ENCODE results near the gene PTGR3. TPM values are rescaled to one million over a fixed set of nuclear protein-coding genes. Genes with fewer than 3 reads are reported as not detected.

The PTGR3 gene
- total RNA-seq, 1 experiment from 2014 or later = 13.8 TPM

DNA sequence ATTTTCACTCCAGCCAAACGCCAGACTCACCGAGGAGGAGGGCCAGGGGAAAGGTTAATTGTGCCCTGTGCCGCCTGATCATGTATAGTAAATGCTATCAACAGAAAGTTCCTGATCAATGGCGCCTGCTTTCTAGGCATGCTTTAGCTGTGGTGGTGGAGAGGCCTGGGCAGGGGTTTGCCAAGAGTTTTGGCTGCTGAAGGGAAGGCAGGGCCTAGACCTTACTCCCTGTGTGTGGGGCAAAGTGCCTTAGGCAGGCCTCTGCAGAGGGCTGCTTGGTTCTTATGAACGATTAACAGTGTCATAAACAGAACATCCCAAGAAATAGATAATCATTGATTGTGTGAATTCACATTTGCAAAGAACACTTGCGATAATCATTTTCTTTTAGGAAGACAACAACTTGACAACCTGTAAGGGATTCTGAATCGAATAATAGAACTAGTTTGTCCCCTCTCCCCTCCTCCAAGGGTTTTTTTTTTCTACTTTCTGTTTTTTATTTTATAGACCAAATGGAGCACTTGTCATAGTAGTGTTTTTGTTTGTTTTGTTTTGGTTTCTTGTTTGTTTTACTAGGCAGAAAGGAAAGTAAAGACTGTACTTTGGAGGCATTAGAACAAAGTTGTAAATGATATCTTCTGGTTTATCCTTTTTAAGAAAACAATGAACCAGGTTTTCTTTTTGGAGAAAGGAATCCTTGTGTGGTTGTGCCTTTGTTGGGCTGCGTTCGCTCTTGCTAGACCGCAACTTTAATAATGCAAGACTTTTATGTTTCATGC, 8.2 kb upstream of the PTGR3 start:
- H3K4me1 Mint-ChIP-seq = peaks cover 27% of the 10 kb centered on the region
- CTCF ChIA-PET = no interaction called here
- no peak overlapping the region for H3K4me3 Mint-ChIP-seq
- DNase-seq (ENCODE audit: low spot score) (no peak), ATAC-seq (no peak)
- no peaks in the 10 kb centered on the region for H3K9me3 Mint-ChIP-seq
- TF ChIP-seq ZBTB21 (CRISPR knock-in tag; IDR thresholded peaks at IDR 0.05; ENCODE audit: borderline replicate concordance) = no peak
- TF ChIP-seq, protein P1, sequence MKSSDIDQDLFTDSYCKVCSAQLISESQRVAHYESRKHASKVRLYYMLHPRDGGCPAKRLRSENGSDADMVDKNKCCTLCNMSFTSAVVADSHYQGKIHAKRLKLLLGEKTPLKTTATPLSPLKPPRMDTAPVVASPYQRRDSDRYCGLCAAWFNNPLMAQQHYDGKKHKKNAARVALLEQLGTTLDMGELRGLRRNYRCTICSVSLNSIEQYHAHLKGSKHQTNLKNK (CRISPR knock-in tag; IDR thresholded peaks at IDR 0.05) = no peak
- no peak for TF ChIP-seq TP53 (CRISPR knock-in tag; IDR thresholded peaks at IDR 0.05)
- no peak for TF ChIP-seq RELA (CRISPR knock-in tag; IDR thresholded peaks at IDR 0.05; ENCODE audit: borderline replicate concordance)
- TF ChIP-seq NR1H2 (CRISPR knock-in tag; IDR thresholded peaks at IDR 0.05) = no peak
- TF ChIP-seq, protein P2, sequence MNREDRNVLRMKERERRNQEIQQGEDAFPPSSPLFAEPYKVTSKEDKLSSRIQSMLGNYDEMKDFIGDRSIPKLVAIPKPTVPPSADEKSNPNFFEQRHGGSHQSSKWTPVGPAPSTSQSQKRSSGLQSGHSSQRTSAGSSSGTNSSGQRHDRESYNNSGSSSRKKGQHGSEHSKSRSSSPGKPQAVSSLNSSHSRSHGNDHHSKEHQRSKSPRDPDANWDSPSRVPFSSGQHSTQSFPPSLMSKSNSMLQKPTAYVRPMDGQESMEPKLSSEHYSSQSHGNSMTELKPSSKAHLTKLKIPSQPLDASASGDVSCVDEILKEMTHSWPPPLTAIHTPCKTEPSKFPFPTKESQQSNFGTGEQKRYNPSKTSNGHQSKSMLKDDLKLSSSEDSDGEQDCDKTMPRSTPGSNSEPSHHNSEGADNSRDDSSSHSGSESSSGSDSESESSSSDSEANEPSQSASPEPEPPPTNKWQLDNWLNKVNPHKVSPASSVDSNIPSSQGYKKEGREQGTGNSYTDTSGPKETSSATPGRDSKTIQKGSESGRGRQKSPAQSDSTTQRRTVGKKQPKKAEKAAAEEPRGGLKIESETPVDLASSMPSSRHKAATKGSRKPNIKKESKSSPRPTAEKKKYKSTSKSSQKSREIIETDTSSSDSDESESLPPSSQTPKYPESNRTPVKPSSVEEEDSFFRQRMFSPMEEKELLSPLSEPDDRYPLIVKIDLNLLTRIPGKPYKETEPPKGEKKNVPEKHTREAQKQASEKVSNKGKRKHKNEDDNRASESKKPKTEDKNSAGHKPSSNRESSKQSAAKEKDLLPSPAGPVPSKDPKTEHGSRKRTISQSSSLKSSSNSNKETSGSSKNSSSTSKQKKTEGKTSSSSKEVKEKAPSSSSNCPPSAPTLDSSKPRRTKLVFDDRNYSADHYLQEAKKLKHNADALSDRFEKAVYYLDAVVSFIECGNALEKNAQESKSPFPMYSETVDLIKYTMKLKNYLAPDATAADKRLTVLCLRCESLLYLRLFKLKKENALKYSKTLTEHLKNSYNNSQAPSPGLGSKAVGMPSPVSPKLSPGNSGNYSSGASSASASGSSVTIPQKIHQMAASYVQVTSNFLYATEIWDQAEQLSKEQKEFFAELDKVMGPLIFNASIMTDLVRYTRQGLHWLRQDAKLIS (CRISPR knock-in tag; IDR thresholded peaks at IDR 0.05; ENCODE audit: borderline replicate concordance) = no peak
- TF ChIP-seq, protein P3, sequence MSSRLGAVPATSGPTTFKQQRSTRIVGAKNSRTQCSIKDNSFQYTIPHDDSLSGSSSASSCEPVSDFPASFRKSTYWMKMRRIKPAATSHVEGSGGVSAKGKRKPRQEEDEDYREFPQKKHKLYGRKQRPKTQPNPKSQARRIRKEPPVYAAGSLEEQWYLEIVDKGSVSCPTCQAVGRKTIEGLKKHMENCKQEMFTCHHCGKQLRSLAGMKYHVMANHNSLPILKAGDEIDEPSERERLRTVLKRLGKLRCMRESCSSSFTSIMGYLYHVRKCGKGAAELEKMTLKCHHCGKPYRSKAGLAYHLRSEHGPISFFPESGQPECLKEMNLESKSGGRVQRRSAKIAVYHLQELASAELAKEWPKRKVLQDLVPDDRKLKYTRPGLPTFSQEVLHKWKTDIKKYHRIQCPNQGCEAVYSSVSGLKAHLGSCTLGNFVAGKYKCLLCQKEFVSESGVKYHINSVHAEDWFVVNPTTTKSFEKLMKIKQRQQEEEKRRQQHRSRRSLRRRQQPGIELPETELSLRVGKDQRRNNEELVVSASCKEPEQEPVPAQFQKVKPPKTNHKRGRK (CRISPR knock-in tag; IDR thresholded peaks at IDR 0.05; ENCODE audit: borderline replicate concordance) = no peak
- no peak for TF ChIP-seq ZNF423 (CRISPR knock-in tag; IDR thresholded peaks at IDR 0.05)
- peaks cover 25% of the 10 kb centered on the region for H3K27me3 Mint-ChIP-seq (ENCODE audit: low read depth)
- POLR2A ChIA-PET = no interaction called here
- H3K36me3 Mint-ChIP-seq = no peaks in the 10 kb centered on the region
- H3K27ac Mint-ChIP-seq = no peak overlapping the region

DNA sequence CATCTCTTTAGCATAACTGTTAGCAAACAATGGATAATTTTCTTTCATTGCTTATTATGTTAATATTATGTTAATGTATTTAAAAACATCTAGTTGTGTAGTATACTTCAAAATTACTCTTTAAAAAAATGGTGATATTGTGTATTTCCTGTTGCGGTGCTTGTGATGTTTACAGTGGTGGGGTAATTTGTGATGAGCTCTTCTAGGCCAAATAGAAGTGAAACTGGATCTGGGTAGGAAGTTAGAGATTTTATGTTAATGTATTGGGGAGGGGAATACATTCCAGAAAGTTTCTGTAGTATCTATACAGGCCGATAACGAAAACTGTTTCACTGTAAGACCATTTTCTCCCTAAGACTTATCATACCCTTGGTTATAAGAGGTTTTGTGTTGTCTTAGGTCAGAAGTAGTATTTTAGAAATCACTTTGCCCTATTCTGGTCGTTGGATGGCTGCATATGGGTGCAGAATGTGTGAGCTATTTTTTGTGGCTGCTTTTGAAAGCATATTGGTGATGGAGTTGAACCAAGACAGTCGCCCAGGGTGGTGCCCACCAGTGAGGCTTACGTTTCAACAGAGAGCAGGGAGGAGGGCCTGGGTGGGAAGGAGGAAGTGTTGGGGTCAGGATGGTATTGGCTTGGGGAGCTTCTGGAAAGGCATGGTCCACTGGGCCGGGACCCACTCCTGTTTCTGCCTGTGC, 7.4 kb upstream of the PTGR3 start:
- H3K4me3 Mint-ChIP-seq = no peak overlapping the region
- H3K27me3 Mint-ChIP-seq (ENCODE audit: low read depth) = peaks cover 27% of the 10 kb centered on the region
- ChIA-PET CTCF (no interaction called here), POLR2A (no interaction called here)
- ATAC-seq (no peak), DNase-seq (ENCODE audit: low spot score) (no peak)
- H3K9me3 Mint-ChIP-seq = no peaks in the 10 kb centered on the region
- TF ChIP-seq GRHL2 (CRISPR knock-in tag; IDR thresholded peaks at IDR 0.05; ENCODE audit: insufficient replicate concordance, severe bottlenecking) = no peak
- no peak for TF ChIP-seq EMX1 (CRISPR knock-in tag; IDR thresholded peaks at IDR 0.05)
- TF ChIP-seq HMGA2 (CRISPR knock-in tag; IDR thresholded peaks at IDR 0.05) = no peak
- TF ChIP-seq, protein P4, sequence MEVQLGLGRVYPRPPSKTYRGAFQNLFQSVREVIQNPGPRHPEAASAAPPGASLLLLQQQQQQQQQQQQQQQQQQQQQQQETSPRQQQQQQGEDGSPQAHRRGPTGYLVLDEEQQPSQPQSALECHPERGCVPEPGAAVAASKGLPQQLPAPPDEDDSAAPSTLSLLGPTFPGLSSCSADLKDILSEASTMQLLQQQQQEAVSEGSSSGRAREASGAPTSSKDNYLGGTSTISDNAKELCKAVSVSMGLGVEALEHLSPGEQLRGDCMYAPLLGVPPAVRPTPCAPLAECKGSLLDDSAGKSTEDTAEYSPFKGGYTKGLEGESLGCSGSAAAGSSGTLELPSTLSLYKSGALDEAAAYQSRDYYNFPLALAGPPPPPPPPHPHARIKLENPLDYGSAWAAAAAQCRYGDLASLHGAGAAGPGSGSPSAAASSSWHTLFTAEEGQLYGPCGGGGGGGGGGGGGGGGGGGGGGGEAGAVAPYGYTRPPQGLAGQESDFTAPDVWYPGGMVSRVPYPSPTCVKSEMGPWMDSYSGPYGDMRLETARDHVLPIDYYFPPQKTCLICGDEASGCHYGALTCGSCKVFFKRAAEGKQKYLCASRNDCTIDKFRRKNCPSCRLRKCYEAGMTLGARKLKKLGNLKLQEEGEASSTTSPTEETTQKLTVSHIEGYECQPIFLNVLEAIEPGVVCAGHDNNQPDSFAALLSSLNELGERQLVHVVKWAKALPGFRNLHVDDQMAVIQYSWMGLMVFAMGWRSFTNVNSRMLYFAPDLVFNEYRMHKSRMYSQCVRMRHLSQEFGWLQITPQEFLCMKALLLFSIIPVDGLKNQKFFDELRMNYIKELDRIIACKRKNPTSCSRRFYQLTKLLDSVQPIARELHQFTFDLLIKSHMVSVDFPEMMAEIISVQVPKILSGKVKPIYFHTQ (CRISPR knock-in tag; IDR thresholded peaks at IDR 0.05) = no peak
- TF ChIP-seq, protein P5, sequence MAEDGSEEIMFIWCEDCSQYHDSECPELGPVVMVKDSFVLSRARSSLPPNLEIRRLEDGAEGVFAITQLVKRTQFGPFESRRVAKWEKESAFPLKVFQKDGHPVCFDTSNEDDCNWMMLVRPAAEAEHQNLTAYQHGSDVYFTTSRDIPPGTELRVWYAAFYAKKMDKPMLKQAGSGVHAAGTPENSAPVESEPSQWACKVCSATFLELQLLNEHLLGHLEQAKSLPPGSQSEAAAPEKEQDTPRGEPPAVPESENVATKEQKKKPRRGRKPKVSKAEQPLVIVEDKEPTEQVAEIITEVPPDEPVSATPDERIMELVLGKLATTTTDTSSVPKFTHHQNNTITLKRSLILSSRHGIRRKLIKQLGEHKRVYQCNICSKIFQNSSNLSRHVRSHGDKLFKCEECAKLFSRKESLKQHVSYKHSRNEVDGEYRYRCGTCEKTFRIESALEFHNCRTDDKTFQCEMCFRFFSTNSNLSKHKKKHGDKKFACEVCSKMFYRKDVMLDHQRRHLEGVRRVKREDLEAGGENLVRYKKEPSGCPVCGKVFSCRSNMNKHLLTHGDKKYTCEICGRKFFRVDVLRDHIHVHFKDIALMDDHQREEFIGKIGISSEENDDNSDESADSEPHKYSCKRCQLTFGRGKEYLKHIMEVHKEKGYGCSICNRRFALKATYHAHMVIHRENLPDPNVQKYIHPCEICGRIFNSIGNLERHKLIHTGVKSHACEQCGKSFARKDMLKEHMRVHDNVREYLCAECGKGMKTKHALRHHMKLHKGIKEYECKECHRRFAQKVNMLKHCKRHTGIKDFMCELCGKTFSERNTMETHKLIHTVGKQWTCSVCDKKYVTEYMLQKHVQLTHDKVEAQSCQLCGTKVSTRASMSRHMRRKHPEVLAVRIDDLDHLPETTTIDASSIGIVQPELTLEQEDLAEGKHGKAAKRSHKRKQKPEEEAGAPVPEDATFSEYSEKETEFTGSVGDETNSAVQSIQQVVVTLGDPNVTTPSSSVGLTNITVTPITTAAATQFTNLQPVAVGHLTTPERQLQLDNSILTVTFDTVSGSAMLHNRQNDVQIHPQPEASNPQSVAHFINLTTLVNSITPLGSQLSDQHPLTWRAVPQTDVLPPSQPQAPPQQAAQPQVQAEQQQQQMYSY (CRISPR knock-in tag; IDR thresholded peaks at IDR 0.05) = no peak
- TF ChIP-seq, protein P6, sequence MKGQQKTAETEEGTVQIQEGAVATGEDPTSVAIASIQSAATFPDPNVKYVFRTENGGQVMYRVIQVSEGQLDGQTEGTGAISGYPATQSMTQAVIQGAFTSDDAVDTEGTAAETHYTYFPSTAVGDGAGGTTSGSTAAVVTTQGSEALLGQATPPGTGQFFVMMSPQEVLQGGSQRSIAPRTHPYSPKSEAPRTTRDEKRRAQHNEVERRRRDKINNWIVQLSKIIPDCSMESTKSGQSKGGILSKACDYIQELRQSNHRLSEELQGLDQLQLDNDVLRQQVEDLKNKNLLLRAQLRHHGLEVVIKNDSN (CRISPR knock-in tag; IDR thresholded peaks at IDR 0.05) = no peak
- no peaks in the 10 kb centered on the region for H3K36me3 Mint-ChIP-seq
- H3K4me1 Mint-ChIP-seq = peaks cover 27% of the 10 kb centered on the region
- 0 out of 2 replicates have a peak overlapping the region, but pooled peaks have one; percentile 42 for H3K27ac Mint-ChIP-seq

Measured in WTC11 (cell line).